ENCODE measurements around the gene SLC12A3. TPM values are rescaled to one million over a fixed set of nuclear protein-coding genes. Genes with fewer than 3 reads are reported as not detected.

SLC12A3 gene
- total RNA-seq, 3 donors from 2014 or later: not detected

GRCh38 chr16:56956756-56957155 lies 91.7 kb downstream of the SLC12A3 start:
- ATAC-seq (peak; percentile 25 to 46), DNase-seq (no peak)
- Mint-ChIP-seq H3K27me3 (ENCODE audit: low read depth) (no peaks in the 10 kb centered on the region), H3K4me1 (ENCODE audit: low read depth) (no peaks in the 10 kb centered on the region), H3K4me3 (no peak overlapping the region), H3K36me3 (ENCODE audit: insufficient read depth) (no peaks in the 10 kb centered on the region), H3K9me3 (no peaks in the 10 kb centered on the region)

- Mint-ChIP-seq H3K36me3 (ENCODE audit: insufficient read depth) (no peaks in the 10 kb centered on the region), H3K4me3 (no peak overlapping the region), H3K4me1 (ENCODE audit: low read depth) (peaks cover 14% of the 10 kb centered on the region), H3K27me3 (ENCODE audit: low read depth) (no peaks in the 10 kb centered on the region), H3K9me3 (no peaks in the 10 kb centered on the region)
- DNase-seq: no peak
- no peak for ATAC-seq
Measured at GRCh38 chr16:56960681-56961281, 95.8 kb downstream of the SLC12A3 start.

GRCh38 chr16:56961386-56961785 lies 96.4 kb downstream of the SLC12A3 start:
- H3K4me3 Mint-ChIP-seq: no peak overlapping the region
- H3K4me1 Mint-ChIP-seq (ENCODE audit: low read depth): peaks cover 19% of the 10 kb centered on the region
- H3K9me3 Mint-ChIP-seq: no peaks in the 10 kb centered on the region
- H3K36me3 Mint-ChIP-seq (ENCODE audit: insufficient read depth): no peaks in the 10 kb centered on the region
- no peaks in the 10 kb centered on the region for H3K27me3 Mint-ChIP-seq (ENCODE audit: low read depth)
- ATAC-seq: no peak
- DNase-seq: no peak

- Mint-ChIP-seq H3K36me3 (ENCODE audit: insufficient read depth) (no peaks in the 10 kb centered on the region), H3K4me1 (ENCODE audit: low read depth) (peaks cover 19% of the 10 kb centered on the region), H3K27me3 (ENCODE audit: low read depth) (no peaks in the 10 kb centered on the region), H3K4me3 (no peak within 1 kb of the TSS), H3K9me3 (no peaks in the 10 kb centered on the region)
- ATAC-seq: no peak
- no peak for DNase-seq
Measured at GRCh38 chr16:56961851-56962281, 96.9 kb downstream of the SLC12A3 start, which contains the start of gene CETP. TSS of gene CETP (plus strand) at chr16:56961950. CDS start at chr16:56961980, 30 bp downstream.

GRCh38 chr16:56964243-56965148 lies 99.5 kb downstream of the SLC12A3 start:
- H3K9me3 Mint-ChIP-seq: no peaks in the 10 kb centered on the region
- H3K4me3 Mint-ChIP-seq: no peak overlapping the region
- H3K27me3 Mint-ChIP-seq (ENCODE audit: low read depth): no peaks in the 10 kb centered on the region
- ATAC-seq: peak; percentile 91 to 92
- no peaks in the 10 kb centered on the region for H3K36me3 Mint-ChIP-seq (ENCODE audit: insufficient read depth)
- H3K4me1 Mint-ChIP-seq (ENCODE audit: low read depth): peaks cover 19% of the 10 kb centered on the region
- DNase-seq: peak; percentile 97

Other genes starting within 250 kb of the SLC12A3 start
- 100 to 1,000 TPM in 1 of 3 donors, 10 to 100 TPM in 2; 49.1 to 122 (median 71.4) TPM for gene MT1E, start 239.4 kb upstream of the SLC12A3 start, total RNA-seq
- under 1 TPM in 1 of 3 donors, not detected in 2; 0.48 TPM for gene MT1M, start 232.5 kb upstream of the SLC12A3 start, total RNA-seq
- not detected for gene MT1A, start 226.5 kb upstream of the SLC12A3 start, total RNA-seq
- not detected for gene MT1B, start 213.3 kb upstream of the SLC12A3 start, total RNA-seq
- gene MT1F, start 207.2 kb upstream of the SLC12A3 start, total RNA-seq: 10 to 100 TPM; 10.9 to 14.4 (median 12.4) TPM
- gene MT1G, start 197.1 kb upstream of the SLC12A3 start, total RNA-seq: 10 to 100 TPM; 28.8 to 40.5 (median 35.9) TPM
- gene MT1H, start 195.4 kb upstream of the SLC12A3 start, total RNA-seq: 1 to 10 TPM in 2 of 3 donors, under 1 TPM in 1; 0.71 to 7.0 (median 2.7) TPM
- 100 to 1,000 TPM; 118 to 192 (median 135) TPM for gene MT1X, start 182.7 kb upstream of the SLC12A3 start, total RNA-seq
- 100 to 1,000 TPM; 178 to 195 (median 181) TPM for gene NUP93, start 135.1 kb upstream of the SLC12A3 start, total RNA-seq
- gene HERPUD1, start 66.9 kb downstream of the SLC12A3 start, total RNA-seq: 100 to 1,000 TPM; 161 to 228 (median 170) TPM
- gene CETP, start 96.7 kb downstream of the SLC12A3 start, total RNA-seq: under 1 TPM in 1 of 3 donors, not detected in 2; 0.11 TPM
- 100 to 1,000 TPM; 143 to 180 (median 158) TPM for gene NLRC5, start 124.3 kb downstream of the SLC12A3 start, total RNA-seq
- gene CPNE2, start 227.4 kb downstream of the SLC12A3 start, total RNA-seq: 1 to 10 TPM; 2.4 to 4.0 (median 2.9) TPM